Cardiac fibroblast (primary cell): ENCODE results near the gene TLR4.

Source experiments
- DNase-seq, 2 donors: peaks; one replicate each; pipeline versions ENCODE4 v3.0.0 to v3.0.0-alpha.2; 2010; ENCODE audit warnings: low read depth in 2 of 2
- H3K4me3 ChIP-seq, 2 donors: replicated peaks in 1 of 2; 1 replicate in 1 of 2; 2 replicates in 1 of 2; pipeline ENCODE4 v1.5.1; 2011; ENCODE audit warnings: low read depth in 2 of 2, low read length in 2 of 2, mild to moderate bottlenecking in 2 of 2, moderate library complexity in 1 of 2
- TF ChIP-seq, protein P1 (sequence below): IDR thresholded peaks from one replicate; pipeline ENCODE4 v1.5.1; 2011; ENCODE audit warnings: low read depth, mild to moderate bottlenecking, low read length, inconsistent platforms

Gene TLR4

GRCh38 chr9:117707561-117707960, 3.4 kb downstream of the TLR4 start:
- peak; percentile 15 to 58 for DNase-seq
- no peak overlapping the region for H3K4me3 ChIP-seq
- TF ChIP-seq, protein P1, sequence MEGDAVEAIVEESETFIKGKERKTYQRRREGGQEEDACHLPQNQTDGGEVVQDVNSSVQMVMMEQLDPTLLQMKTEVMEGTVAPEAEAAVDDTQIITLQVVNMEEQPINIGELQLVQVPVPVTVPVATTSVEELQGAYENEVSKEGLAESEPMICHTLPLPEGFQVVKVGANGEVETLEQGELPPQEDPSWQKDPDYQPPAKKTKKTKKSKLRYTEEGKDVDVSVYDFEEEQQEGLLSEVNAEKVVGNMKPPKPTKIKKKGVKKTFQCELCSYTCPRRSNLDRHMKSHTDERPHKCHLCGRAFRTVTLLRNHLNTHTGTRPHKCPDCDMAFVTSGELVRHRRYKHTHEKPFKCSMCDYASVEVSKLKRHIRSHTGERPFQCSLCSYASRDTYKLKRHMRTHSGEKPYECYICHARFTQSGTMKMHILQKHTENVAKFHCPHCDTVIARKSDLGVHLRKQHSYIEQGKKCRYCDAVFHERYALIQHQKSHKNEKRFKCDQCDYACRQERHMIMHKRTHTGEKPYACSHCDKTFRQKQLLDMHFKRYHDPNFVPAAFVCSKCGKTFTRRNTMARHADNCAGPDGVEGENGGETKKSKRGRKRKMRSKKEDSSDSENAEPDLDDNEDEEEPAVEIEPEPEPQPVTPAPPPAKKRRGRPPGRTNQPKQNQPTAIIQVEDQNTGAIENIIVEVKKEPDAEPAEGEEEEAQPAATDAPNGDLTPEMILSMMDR: no peak

DNA sequence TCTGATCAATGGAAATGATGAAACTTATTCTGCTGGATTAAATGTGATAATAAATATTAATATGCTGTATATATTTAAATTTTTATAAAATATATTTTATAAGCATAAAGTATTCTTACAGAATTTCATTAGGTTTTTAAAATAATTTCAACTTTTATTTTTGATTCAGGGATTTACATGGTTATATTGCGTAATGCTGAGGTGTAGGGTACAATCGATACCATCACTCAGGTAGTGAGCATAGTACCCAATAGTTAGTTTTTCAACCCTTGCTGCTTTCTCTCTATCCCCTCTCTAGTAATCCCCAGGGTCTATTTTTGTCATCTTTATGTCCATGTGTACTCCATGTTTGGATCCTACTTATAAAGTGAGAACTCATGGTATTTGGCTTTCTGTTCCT, 5.7 kb downstream of the TLR4 start:
- no peak overlapping the region for H3K4me3 ChIP-seq
- no peak for DNase-seq
- TF ChIP-seq, protein P1: no peak

DNA sequence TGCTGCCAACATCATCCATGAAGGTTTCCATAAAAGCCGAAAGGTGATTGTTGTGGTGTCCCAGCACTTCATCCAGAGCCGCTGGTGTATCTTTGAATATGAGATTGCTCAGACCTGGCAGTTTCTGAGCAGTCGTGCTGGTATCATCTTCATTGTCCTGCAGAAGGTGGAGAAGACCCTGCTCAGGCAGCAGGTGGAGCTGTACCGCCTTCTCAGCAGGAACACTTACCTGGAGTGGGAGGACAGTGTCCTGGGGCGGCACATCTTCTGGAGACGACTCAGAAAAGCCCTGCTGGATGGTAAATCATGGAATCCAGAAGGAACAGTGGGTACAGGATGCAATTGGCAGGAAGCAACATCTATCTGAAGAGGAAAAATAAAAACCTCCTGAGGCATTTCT, 10.1 kb downstream of the TLR4 start:
- no peak for DNase-seq
- no peak overlapping the region for H3K4me3 ChIP-seq
- TF ChIP-seq, protein P1: no peak

GRCh38 chr9:117715411-117715989, 11.3 kb downstream of the TLR4 start:
- DNase-seq: peak; percentile 60 to 61
- H3K4me3 ChIP-seq: no peak overlapping the region

GRCh38 chr9:117718085-117718484, 13.9 kb downstream of the TLR4 start:
- peak; percentile 52 to 73 for DNase-seq
- TF ChIP-seq, protein P1: no peak
- no peak overlapping the region for H3K4me3 ChIP-seq

More at GRCh38 chr9:117715411-117715989, 11.3 kb downstream of the TLR4 start:
- TF ChIP-seq, protein P1: no peak

- no peak overlapping the region for H3K4me3 ChIP-seq
- TF ChIP-seq, protein P1: no peak
- DNase-seq: peak in 1 of 2 donors; percentile 30
Observed at GRCh38 chr9:117718701-117719100, 14.5 kb downstream of the TLR4 start.
